HPDE6-E6E7 (cell line): ENCODE data around the gene LRRC73.
"Not testable (repeated sequence)": the region's sequence is repeated elsewhere in the genome, so short reads cannot be mapped to it uniquely, and the experiment has no call there.

Experiments used
- DNase-seq: peaks from one replicate; pipeline ENCODE4 v3.0.0; 2011; ENCODE audit warnings: missing footprints; ENCODE audit errors: extremely low spot score

LRRC73 gene

GRCh38 chr6:43493230-43493629 lies 16.9 kb downstream of the LRRC73 start:
- DNase-seq, result no peak

GRCh38 chr6:43492673-43493072 lies 17.5 kb downstream of the LRRC73 start:
- no peak for DNase-seq

GRCh38 chr6:43491750-43492661 lies 18.1 kb downstream of the LRRC73 start:
- peak; percentile 76 for DNase-seq

- DNase-seq, result no peak
Observed at GRCh38 chr6:43490523-43490939, 19.6 kb downstream of the LRRC73 start.

GRCh38 chr6:43489277-43490072 lies 20.7 kb downstream of the LRRC73 start:
- no peak for DNase-seq

GRCh38 chr6:43488667-43489276 lies 21.4 kb downstream of the LRRC73 start:
- no peak for DNase-seq

GRCh38 chr6:43481591-43482236 lies 28.4 kb downstream of the LRRC73 start:
- DNase-seq, result peak; percentile 90

- peak; percentile 78 for DNase-seq
Observed at GRCh38 chr6:43481075-43481474, 29.1 kb downstream of the LRRC73 start.

GRCh38 chr6:43478008-43478372 lies 32.2 kb downstream of the LRRC73 start:
- DNase-seq, result no peak

- DNase-seq, result peak; percentile 84
Observed at GRCh38 chr6:43477235-43478007, 32.7 kb downstream of the LRRC73 start, which contains the start of gene TJAP1. TSS of gene TJAP1 (plus strand) at chr6:43477570. CDS start at chr6:43499002, 21,432 bp downstream.

- no peak for DNase-seq
Observed at GRCh38 chr6:43476746-43477145, 33.4 kb downstream of the LRRC73 start.

GRCh38 chr6:43475516-43475915 lies 34.6 kb downstream of the LRRC73 start:
- DNase-seq, result no peak

GRCh38 chr6:43472515-43472914 lies 37.6 kb downstream of the LRRC73 start:
- DNase-seq, result no peak

GRCh38 chr6:43471399-43471798 lies 38.7 kb downstream of the LRRC73 start:
- DNase-seq, result no peak

- DNase-seq, result no peak
Observed at GRCh38 chr6:43469947-43470346, 40.2 kb downstream of the LRRC73 start.

GRCh38 chr6:43468748-43469681 lies 41.1 kb downstream of the LRRC73 start:
- no peak for DNase-seq

GRCh38 chr6:43468240-43468639 lies 41.9 kb downstream of the LRRC73 start:
- DNase-seq, result no peak

- DNase-seq, result no peak
Observed at GRCh38 chr6:43467752-43468151, 42.4 kb downstream of the LRRC73 start.

- not testable (repeated sequence) for DNase-seq
Observed at GRCh38 chr6:43467265-43467664, 42.9 kb downstream of the LRRC73 start.

GRCh38 chr6:43465948-43466347 lies 44.2 kb downstream of the LRRC73 start:
- DNase-seq, result no peak
